HepG2 (cell line): Measurements from ENCODE around the gene KHNYN. TPM values are rescaled to one million over a fixed set of nuclear protein-coding genes. Genes with fewer than 3 reads are reported as not detected.

Experiments used
- AGO1 ChIP-seq: fragments of 200-400 bp; formaldehyde crosslinking; IDR thresholded peaks from 2 replicates; pipeline ENCODE4 v1.6.1; 2017; ENCODE audit warnings: mild to moderate bottlenecking, low read depth, low read length, moderate library complexity; ENCODE audit not compliant: poor library complexity, severe bottlenecking
- GZF1 ChIP-seq: sonication (generic); formaldehyde crosslinking; IDR thresholded peaks from 2 replicates; pipeline ENCODE4 v1.5.1; 2020; ENCODE audit warnings: mild to moderate bottlenecking, missing genetic modification reagents
- HNF4G ChIP-seq, 2 experiments: sonication (generic) in 1 of 2; formaldehyde crosslinking in 1 of 2; IDR thresholded peaks; 2 replicates each; pipeline versions ENCODE4 v1.4.0 to v1.6.1; 2011 to 2020; ENCODE audit warnings: borderline replicate concordance in 2 of 2, low read depth in 2 of 2, mild to moderate bottlenecking in 2 of 2, low read length in 1 of 2, missing genetic modification reagents in 1 of 2, moderate library complexity in 1 of 2
- KDM3A ChIP-seq: IDR thresholded peaks from 2 replicates; pipeline ENCODE4 v1.6.1; 2018; ENCODE audit warnings: low read depth, missing compliant biosample characterization
- MXD4 ChIP-seq: IDR thresholded peaks from 2 replicates; pipeline ENCODE4 v1.6.1; 2016; ENCODE audit warnings: mild to moderate bottlenecking, missing biosample characterization, missing genetic modification reagents
- MZF1 ChIP-seq: sonication (generic); formaldehyde crosslinking; IDR thresholded peaks from 2 replicates; pipeline ENCODE4 v1.8.1; 2023; ENCODE audit warnings: mild to moderate bottlenecking, missing genetic modification reagents, borderline replicate concordance
- PATZ1 ChIP-seq: sonication (generic); formaldehyde crosslinking; IDR thresholded peaks from 2 replicates; pipeline ENCODE4 v1.4.0; 2020; ENCODE audit warnings: missing genetic modification reagents
- ZNF230 ChIP-seq: sonication (generic); formaldehyde crosslinking; IDR thresholded peaks from 2 replicates; pipeline ENCODE4 v1.4.0; 2020; ENCODE audit warnings: mild to moderate bottlenecking, missing genetic modification reagents
- ZNF281 ChIP-seq: sonication (generic); formaldehyde crosslinking; IDR thresholded peaks from 2 replicates; pipeline ENCODE4 v1.4.0; 2020; ENCODE audit warnings: missing genetic modification reagents, borderline replicate concordance
- ZNF333 ChIP-seq: sonication (generic); formaldehyde crosslinking; IDR thresholded peaks from 2 replicates; pipeline ENCODE4 v1.4.0; 2020; ENCODE audit warnings: mild to moderate bottlenecking, missing genetic modification reagents, borderline replicate concordance
- ZNF496 ChIP-seq: sonication (generic); formaldehyde crosslinking; IDR thresholded peaks from 2 replicates; pipeline ENCODE4 v1.8.1; 2023; ENCODE audit warnings: mild to moderate bottlenecking, moderate library complexity, missing genetic modification reagents; ENCODE audit not compliant: insufficient replicate concordance
- ZNF652 ChIP-seq: IDR thresholded peaks from 2 replicates; pipeline ENCODE4 v1.6.1; 2016; ENCODE audit warnings: low read depth, borderline replicate concordance
- ZNF691 ChIP-seq: sonication (generic); formaldehyde crosslinking; IDR thresholded peaks from 2 replicates; pipeline ENCODE4 v1.4.0; 2020; ENCODE audit warnings: missing genetic modification reagents, low read depth, mild to moderate bottlenecking, borderline replicate concordance
- ZNF724P ChIP-seq: sonication (generic); formaldehyde crosslinking; IDR thresholded peaks from 2 replicates; pipeline ENCODE4 v1.8.0; 2022; ENCODE audit warnings: missing genetic modification reagents, borderline replicate concordance
- ZSCAN25 ChIP-seq: sonication (generic); formaldehyde crosslinking; IDR thresholded peaks from 2 replicates; pipeline ENCODE4 v1.8.0; 2022; ENCODE audit warnings: mild to moderate bottlenecking, missing genetic modification reagents
- polyA plus RNA-seq, 8 experiments: library from polyadenylated mRNA; depleted of rRNA in 3 of 8; stranded (reverse) in 7 of 8; unstranded in 1 of 8; fragments of >200 nt; fragmentation: Illumina TruSeq in 4 of 8; extraction: Trizol in 4 of 8; gene quantifications; 2 replicates each; pipeline versions ENCODE4 v1.2.1 to v1.2.3, GENCODE V29; 2011 to 2016; ENCODE audit warnings: low read depth in 4 of 8, missing spikeins in 1 of 8, mixed read lengths in 1 of 8; ENCODE audit not compliant: insufficient read depth in 1 of 8
- total RNA-seq, 5 experiments: library from RNA; depleted of rRNA; stranded (reverse); fragments of >200 nt; fragmentation: Illumina TruSeq; extraction: Trizol; gene quantifications; 2 replicates each; pipeline ENCODE4 v1.2.3, GENCODE V29; 2016; ENCODE audit warnings: low read depth in 1 of 5
- TF ChIP-seq, protein P1 (sequence below): sonication (generic); formaldehyde crosslinking; IDR thresholded peaks from 2 replicates; pipeline ENCODE4 v1.9.0; 2021; ENCODE audit warnings: missing genetic modification reagents, mild to moderate bottlenecking, borderline replicate concordance
- TF ChIP-seq, protein P2 (sequence below): sonication (generic); formaldehyde crosslinking; IDR thresholded peaks from 2 replicates; pipeline ENCODE4 v1.4.0; 2020; ENCODE audit warnings: mild to moderate bottlenecking, missing genetic modification reagents
- TF ChIP-seq, protein P3 (sequence below): sonication (generic); formaldehyde crosslinking; IDR thresholded peaks from 2 replicates; pipeline ENCODE4 v1.8.1; 2023; ENCODE audit warnings: mild to moderate bottlenecking, missing genetic modification reagents, borderline replicate concordance

Gene KHNYN
- total and polyA plus RNA-seq, 2 of the 13 experiments (the other 11 are each of a cell fraction or from before 2014, with no cell fraction given): 52.8 to 75.7 TPM

DNA sequence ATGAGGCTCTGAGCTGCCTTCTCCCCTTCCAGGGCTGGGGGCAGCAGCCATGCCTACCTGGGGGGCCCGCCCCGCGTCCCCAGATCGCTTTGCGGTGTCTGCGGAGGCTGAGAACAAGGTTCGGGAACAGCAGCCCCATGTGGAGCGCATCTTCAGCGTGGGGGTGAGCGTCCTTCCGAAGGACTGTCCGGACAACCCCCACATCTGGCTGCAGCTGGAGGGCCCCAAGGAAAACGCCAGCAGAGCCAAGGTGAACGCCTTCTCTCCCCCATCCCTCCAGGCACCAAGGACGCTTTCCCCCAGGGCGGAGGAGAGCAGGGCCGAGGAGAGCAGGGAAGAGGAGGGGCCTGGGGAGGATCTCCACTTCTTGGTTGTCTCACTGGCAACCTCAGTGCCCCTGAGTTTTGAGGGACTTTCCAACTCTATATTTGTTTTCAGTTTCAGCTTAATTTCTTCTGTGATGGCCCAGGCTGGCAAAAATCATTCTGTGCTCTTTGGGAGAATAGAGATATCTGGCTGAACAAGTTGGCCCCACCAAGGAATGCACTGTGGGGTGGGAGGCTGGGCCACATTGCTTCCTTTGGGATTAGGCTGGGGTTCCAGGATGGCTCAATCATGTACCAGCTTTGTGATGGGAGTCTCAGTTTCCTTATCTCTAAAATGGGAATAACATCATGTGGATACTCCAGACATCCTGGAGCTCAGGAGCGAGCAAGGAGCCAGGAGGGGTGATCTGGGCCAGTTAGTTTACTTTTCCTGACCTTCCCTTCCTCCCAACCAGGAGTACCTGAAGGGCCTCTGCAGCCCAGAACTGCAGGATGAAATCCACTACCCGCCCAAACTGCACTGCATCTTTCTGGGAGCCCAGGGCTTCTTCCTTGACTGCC is 1.2 kb downstream of the KHNYN start (continued):
- TF ChIP-seq KDM3A (no peak), ZNF691 (CRISPR knock-in tag) (no peak; the same call in 1 of the 2 replicates), GZF1 (CRISPR knock-in tag) (peak; percentile 76; the same call in 1 of the 2 replicates), ZNF230 (CRISPR knock-in tag) (0 out of 2 replicates have a peak, but pooled peaks have one; percentile 52), AGO1 (no peak), HNF4G (IDR thresholded peaks at IDR 0.05; ENCODE audit: borderline replicate concordance, low read depth, low read length) (no peak), HNF4G (CRISPR knock-in tag; IDR thresholded peaks at IDR 0.05; ENCODE audit: borderline replicate concordance, low read depth) (peak; percentile 2; the same call in 1 of the 2 replicates), ZNF333 (CRISPR knock-in tag) (no peak; the same call in 1 of the 2 replicates), ZNF281 (CRISPR knock-in tag) (0 out of 2 replicates have a peak, but pooled peaks have one; percentile 17), ZNF496 (CRISPR knock-in tag) (no peak), PATZ1 (CRISPR knock-in tag) (peak; percentile 69; the same call in 1 of the 2 replicates), ZNF724P (peak; percentile 78; the same call in 1 of the 2 replicates), ZSCAN25 (CRISPR knock-in tag) (no peak), MZF1 (CRISPR knock-in tag) (peak; percentile 97), ZNF652 (CRISPR knock-in tag) (no peak), MXD4 (CRISPR knock-in tag) (no peak; the same call in 1 of the 2 replicates)
- TF ChIP-seq, protein P1, sequence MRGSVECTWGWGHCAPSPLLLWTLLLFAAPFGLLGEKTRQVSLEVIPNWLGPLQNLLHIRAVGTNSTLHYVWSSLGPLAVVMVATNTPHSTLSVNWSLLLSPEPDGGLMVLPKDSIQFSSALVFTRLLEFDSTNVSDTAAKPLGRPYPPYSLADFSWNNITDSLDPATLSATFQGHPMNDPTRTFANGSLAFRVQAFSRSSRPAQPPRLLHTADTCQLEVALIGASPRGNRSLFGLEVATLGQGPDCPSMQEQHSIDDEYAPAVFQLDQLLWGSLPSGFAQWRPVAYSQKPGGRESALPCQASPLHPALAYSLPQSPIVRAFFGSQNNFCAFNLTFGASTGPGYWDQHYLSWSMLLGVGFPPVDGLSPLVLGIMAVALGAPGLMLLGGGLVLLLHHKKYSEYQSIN: no peak
- TF ChIP-seq, protein P2, sequence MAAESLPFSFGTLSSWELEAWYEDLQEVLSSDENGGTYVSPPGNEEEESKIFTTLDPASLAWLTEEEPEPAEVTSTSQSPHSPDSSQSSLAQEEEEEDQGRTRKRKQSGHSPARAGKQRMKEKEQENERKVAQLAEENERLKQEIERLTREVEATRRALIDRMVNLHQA (CRISPR knock-in tag): no peak
- TF ChIP-seq, protein P3, sequence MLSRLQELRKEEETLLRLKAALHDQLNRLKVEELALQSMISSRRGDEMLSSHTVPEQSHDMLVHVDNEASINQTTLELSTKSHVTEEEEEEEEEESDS (CRISPR knock-in tag): no peak
